Cardiac fibroblast (primary cell): Measurements from ENCODE around the gene NRG3.

Source experiments
- DNase-seq, 2 donors: peaks; one replicate each; pipeline versions ENCODE4 v3.0.0 to v3.0.0-alpha.2; 2010; ENCODE audit warnings: low read depth in 2 of 2
- H3K4me3 ChIP-seq, 2 donors: replicated peaks in 1 of 2; 1 replicate in 1 of 2; 2 replicates in 1 of 2; pipeline ENCODE4 v1.5.1; 2011; ENCODE audit warnings: low read depth in 2 of 2, low read length in 2 of 2, mild to moderate bottlenecking in 2 of 2, moderate library complexity in 1 of 2
- TF ChIP-seq, protein P1 (sequence below): IDR thresholded peaks from one replicate; pipeline ENCODE4 v1.5.1; 2011; ENCODE audit warnings: low read depth, mild to moderate bottlenecking, low read length, inconsistent platforms

The NRG3 gene

DNA sequence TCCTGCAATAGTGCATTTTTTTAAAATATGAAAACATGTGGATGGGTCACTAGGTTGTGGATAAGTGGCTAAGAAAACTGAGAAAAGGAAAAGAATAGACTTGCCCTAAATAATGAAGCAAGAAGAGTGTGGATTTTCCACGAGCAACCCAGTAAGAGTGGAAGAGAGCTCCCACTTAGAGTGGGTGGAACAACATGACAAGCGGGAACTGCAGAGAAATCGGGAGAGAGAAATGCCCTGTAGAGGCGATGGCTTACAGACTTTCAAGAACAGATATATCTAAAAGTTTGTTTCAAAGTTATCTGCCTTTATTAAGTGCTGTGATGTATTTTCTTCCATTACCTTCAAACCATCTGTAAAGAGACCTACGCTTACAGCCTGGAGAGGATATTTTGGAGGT is 26.1 kb upstream of the NRG3 start:
- no peak for DNase-seq
- TF ChIP-seq, protein P1, sequence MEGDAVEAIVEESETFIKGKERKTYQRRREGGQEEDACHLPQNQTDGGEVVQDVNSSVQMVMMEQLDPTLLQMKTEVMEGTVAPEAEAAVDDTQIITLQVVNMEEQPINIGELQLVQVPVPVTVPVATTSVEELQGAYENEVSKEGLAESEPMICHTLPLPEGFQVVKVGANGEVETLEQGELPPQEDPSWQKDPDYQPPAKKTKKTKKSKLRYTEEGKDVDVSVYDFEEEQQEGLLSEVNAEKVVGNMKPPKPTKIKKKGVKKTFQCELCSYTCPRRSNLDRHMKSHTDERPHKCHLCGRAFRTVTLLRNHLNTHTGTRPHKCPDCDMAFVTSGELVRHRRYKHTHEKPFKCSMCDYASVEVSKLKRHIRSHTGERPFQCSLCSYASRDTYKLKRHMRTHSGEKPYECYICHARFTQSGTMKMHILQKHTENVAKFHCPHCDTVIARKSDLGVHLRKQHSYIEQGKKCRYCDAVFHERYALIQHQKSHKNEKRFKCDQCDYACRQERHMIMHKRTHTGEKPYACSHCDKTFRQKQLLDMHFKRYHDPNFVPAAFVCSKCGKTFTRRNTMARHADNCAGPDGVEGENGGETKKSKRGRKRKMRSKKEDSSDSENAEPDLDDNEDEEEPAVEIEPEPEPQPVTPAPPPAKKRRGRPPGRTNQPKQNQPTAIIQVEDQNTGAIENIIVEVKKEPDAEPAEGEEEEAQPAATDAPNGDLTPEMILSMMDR: no peak
- H3K4me3 ChIP-seq: no peak overlapping the region

DNA sequence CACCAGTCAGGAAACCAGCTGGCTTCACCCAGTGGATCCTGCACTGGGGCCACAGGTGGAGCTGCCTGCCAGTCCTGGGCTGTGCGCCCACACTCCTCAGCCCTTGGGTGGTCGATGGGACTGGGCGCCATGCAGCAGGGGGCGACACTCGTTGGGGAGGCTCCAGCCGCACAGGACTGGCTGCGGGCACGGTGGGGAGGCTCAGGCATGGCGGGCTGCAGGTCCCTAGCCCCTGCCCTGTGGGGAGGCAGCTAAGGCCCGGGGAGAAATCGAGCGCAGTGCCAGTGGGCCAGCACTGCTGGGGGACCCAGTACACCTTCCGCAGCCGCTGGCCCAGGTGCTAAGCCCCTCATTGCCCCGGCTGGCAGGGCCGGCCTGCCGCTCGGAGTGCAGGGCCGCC is 12.4 kb upstream of the NRG3 start:
- no peak for DNase-seq
- H3K4me3 ChIP-seq: no peak overlapping the region
- TF ChIP-seq, protein P1: no peak

DNA sequence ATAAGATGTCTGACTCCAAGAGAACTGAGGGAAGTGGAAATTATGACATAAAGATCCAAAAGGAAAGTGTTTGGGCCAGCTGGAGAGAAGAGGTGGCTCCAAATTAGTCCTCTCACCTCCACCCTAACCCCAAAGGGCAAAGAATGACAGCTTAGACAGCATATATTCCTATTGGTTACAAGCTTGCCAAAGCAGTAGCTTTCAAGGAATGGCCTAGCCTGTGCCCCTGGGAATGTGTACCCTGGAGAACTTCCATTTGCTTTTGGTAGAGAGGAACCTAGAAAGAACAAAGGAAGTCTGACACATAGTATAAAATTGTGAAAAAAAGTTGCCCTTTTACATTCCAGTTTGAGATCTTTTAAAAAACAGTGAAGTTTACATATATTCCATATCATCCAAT is 11.2 kb upstream of the NRG3 start:
- TF ChIP-seq, protein P1: no peak
- peak; percentile 26 to 48 for DNase-seq
- H3K4me3 ChIP-seq: no peak overlapping the region

GRCh38 chr10:81865581-81865980 is 9.4 kb upstream of the NRG3 start:
- DNase-seq: peak; percentile 17 to 54
- TF ChIP-seq, protein P1: no peak
- H3K4me3 ChIP-seq: no peak overlapping the region

- TF ChIP-seq, protein P1: no peak
- peak; percentile 32 to 79 for DNase-seq
- no peak overlapping the region for H3K4me3 ChIP-seq
Observed at GRCh38 chr10:81866753-81867152, 8.2 kb upstream of the NRG3 start.

GRCh38 chr10:81870472-81870871 is 4.5 kb upstream of the NRG3 start:
- no peak for DNase-seq
- H3K4me3 ChIP-seq: no peak overlapping the region
- TF ChIP-seq, protein P1: no peak

- no peak overlapping the region for H3K4me3 ChIP-seq
- TF ChIP-seq, protein P1: no peak
- DNase-seq: no peak
Observed at GRCh38 chr10:81871558-81871957, 3.4 kb upstream of the NRG3 start.
